Peyer's patch (tissue), 4 donors: ENCODE results near the gene MBD4.

ENCODE experiments used
- POLR2A ChIP-seq, 2 donors: fragments of 450-650 bp; IDR thresholded peaks; one replicate each; pipeline ENCODE4 v1.5.1; 2017; ENCODE audit warnings: antibody characterized with exemption in 2 of 2, mild to moderate bottlenecking in 2 of 2, moderate library complexity in 2 of 2
- TF ChIP-seq, protein P1 (sequence below), 6 experiments: fragments of 450-650 bp in 4 of 6; fragments of 200-600 bp in 2 of 6; sonication (generic) in 1 of 6; IDR thresholded peaks; one replicate each; pipeline ENCODE4 v1.5.1; 2017 to 2019; ENCODE audit warnings: antibody characterized with exemption in 6 of 6, mild to moderate bottlenecking in 3 of 6, moderate library complexity in 1 of 6

GRCh38 chr3:129463094-129463493 lies 23.3 kb upstream of the MBD4 start:
- TF ChIP-seq, protein P1, sequence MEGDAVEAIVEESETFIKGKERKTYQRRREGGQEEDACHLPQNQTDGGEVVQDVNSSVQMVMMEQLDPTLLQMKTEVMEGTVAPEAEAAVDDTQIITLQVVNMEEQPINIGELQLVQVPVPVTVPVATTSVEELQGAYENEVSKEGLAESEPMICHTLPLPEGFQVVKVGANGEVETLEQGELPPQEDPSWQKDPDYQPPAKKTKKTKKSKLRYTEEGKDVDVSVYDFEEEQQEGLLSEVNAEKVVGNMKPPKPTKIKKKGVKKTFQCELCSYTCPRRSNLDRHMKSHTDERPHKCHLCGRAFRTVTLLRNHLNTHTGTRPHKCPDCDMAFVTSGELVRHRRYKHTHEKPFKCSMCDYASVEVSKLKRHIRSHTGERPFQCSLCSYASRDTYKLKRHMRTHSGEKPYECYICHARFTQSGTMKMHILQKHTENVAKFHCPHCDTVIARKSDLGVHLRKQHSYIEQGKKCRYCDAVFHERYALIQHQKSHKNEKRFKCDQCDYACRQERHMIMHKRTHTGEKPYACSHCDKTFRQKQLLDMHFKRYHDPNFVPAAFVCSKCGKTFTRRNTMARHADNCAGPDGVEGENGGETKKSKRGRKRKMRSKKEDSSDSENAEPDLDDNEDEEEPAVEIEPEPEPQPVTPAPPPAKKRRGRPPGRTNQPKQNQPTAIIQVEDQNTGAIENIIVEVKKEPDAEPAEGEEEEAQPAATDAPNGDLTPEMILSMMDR (IDR thresholded peaks at IDR 0.05): no peak
- TF ChIP-seq POLR2A (IDR thresholded peaks at IDR 0.05): no peak
